ENCODE data around the gene ADK. TPM values are rescaled to one million over a fixed set of nuclear protein-coding genes. Genes with fewer than 3 reads are reported as not detected.
"Not testable (repeated sequence)": the region's sequence is repeated elsewhere in the genome, so short reads cannot be mapped to it uniquely, and the experiment has no call there.

Gene ADK
- total RNA-seq, 1 donor = 34.2 TPM

- no peaks in the 10 kb centered on the region for H3K27me3 ChIP-seq (ENCODE audit: insufficient read depth, low read length)
- H3K9me3 ChIP-seq (ENCODE audit: low read depth, low read length) = no peaks in the 10 kb centered on the region
- no peak overlapping the region for H3K4me3 ChIP-seq (ENCODE audit: low read length)
- peaks cover 4% of the 10 kb centered on the region for H3K4me1 ChIP-seq (ENCODE audit: insufficient read depth, low read length)
These were observed 16.8 kb upstream of the ADK start for GRCh38 chr10:74133923-74134820.

DNA sequence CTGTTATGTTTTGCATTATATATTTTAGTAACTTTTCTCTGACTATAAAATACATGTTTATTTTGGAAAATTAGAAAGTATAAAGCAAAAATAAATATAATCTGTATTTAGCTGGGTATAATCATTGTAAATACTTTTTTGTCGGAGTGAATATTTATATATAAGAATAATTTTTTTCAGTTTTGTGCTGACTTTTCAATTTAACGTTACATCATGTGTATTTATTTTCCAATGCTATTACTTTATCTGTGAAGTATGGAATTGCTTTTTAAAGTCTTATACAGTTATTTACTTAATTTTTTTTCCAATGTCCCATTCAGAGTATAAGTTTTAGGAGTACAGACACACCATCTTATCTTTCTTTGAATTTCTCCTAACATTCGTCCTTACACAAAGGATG, 15.6 kb upstream of the ADK start:
- Histone ChIP-seq H3K4me1 (ENCODE audit: insufficient read depth, low read length) (peaks cover 4% of the 10 kb centered on the region), H3K27me3 (ENCODE audit: insufficient read depth, low read length) (no peaks in the 10 kb centered on the region), H3K4me3 (ENCODE audit: low read length) (no peak overlapping the region), H3K9me3 (ENCODE audit: low read depth, low read length) (no peaks in the 10 kb centered on the region)

GRCh38 chr10:74137992-74138391, 13.0 kb upstream of the ADK start:
- Histone ChIP-seq H3K9me3 (ENCODE audit: low read depth, low read length) (no peaks in the 10 kb centered on the region), H3K4me3 (ENCODE audit: low read length) (no peak overlapping the region), H3K4me1 (ENCODE audit: insufficient read depth, low read length) (peaks cover 4% of the 10 kb centered on the region), H3K27me3 (ENCODE audit: insufficient read depth, low read length) (no peaks in the 10 kb centered on the region)

GRCh38 chr10:74138596-74138995, 12.4 kb upstream of the ADK start:
- not testable (repeated sequence) for H3K9me3 ChIP-seq (ENCODE audit: low read depth, low read length); H3K4me1 ChIP-seq (ENCODE audit: insufficient read depth, low read length); H3K27me3 ChIP-seq (ENCODE audit: insufficient read depth, low read length); H3K4me3 ChIP-seq (ENCODE audit: low read length)

GRCh38 chr10:74139981-74140380, 11.0 kb upstream of the ADK start:
- Histone ChIP-seq H3K4me3 (ENCODE audit: low read length) (no peak overlapping the region), H3K4me1 (ENCODE audit: insufficient read depth, low read length) (peaks cover 4% of the 10 kb centered on the region), H3K9me3 (ENCODE audit: low read depth, low read length) (no peaks in the 10 kb centered on the region), H3K27me3 (ENCODE audit: insufficient read depth, low read length) (no peaks in the 10 kb centered on the region)

GRCh38 chr10:74140553-74140952, 10.5 kb upstream of the ADK start:
- Histone ChIP-seq H3K9me3 (ENCODE audit: low read depth, low read length) (no peaks in the 10 kb centered on the region), H3K4me1 (ENCODE audit: insufficient read depth, low read length) (peaks cover 4% of the 10 kb centered on the region)

GRCh38 chr10:74145133-74145532, 5.9 kb upstream of the ADK start:
- no peaks in the 10 kb centered on the region for H3K27me3 ChIP-seq (ENCODE audit: insufficient read depth, low read length)

More at GRCh38 chr10:74140553-74140952, 10.5 kb upstream of the ADK start:
- Histone ChIP-seq H3K27me3 (ENCODE audit: insufficient read depth, low read length) (no peaks in the 10 kb centered on the region), H3K4me3 (ENCODE audit: low read length) (no peak overlapping the region)

DNA sequence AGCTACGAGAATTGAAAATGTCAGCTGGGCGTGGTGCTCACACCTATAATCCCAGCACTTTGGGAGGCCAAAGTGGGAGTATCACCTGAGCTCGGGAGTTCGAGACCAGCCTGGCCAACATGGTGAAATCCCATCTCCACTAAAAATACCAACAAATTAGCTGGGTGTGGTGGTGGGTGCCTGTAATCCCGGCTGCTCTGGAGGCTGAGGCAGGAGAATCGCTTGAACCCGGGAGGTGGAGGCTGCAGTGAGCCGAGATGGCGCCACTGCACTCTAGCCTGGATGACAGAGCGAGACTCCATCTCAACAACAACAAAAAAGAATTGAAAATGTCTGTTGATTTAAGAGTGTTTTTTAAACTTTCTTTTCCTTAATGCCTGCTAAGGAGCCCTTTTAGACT, 4.0 kb upstream of the ADK start:
- H3K4me1 ChIP-seq (ENCODE audit: insufficient read depth, low read length) = peaks cover 25% of the 10 kb centered on the region
- H3K9me3 ChIP-seq (ENCODE audit: low read depth, low read length); H3K4me3 ChIP-seq (ENCODE audit: low read length); H3K27me3 ChIP-seq (ENCODE audit: insufficient read depth, low read length): not testable (repeated sequence)

More at GRCh38 chr10:74145133-74145532, 5.9 kb upstream of the ADK start:
- no peaks in the 10 kb centered on the region for H3K9me3 ChIP-seq (ENCODE audit: low read depth, low read length)
- H3K4me3 ChIP-seq (ENCODE audit: low read length) = no peak overlapping the region
- peaks cover 17% of the 10 kb centered on the region for H3K4me1 ChIP-seq (ENCODE audit: insufficient read depth, low read length)

GRCh38 chr10:74150204-74150989, 624 bp upstream of the ADK start, which contains the start of gene AP3M1:
Gene AP3M1, minus strand, starts transcription at chr10:74150828. Its CDS starts 12,449 bp downstream, at chr10:74138379.
- Histone ChIP-seq H3K27me3 (ENCODE audit: insufficient read depth, low read length) (no peaks in the 10 kb centered on the region), H3K9me3 (ENCODE audit: low read depth, low read length) (no peaks in the 10 kb centered on the region), H3K4me1 (ENCODE audit: insufficient read depth, low read length) (peaks cover 37% of the 10 kb centered on the region), H3K4me3 (ENCODE audit: low read length) (peak within 1 kb of the TSS; percentile 97)

GRCh38 chr10:74151879-74152722, 1.1 kb downstream of the ADK start:
- Histone ChIP-seq H3K4me1 (ENCODE audit: insufficient read depth, low read length) (peaks cover 45% of the 10 kb centered on the region), H3K9me3 (ENCODE audit: low read depth, low read length) (no peaks in the 10 kb centered on the region), H3K4me3 (ENCODE audit: low read length) (peak overlapping the region; percentile 97), H3K27me3 (ENCODE audit: insufficient read depth, low read length) (no peaks in the 10 kb centered on the region)

- peaks cover 46% of the 10 kb centered on the region for H3K4me1 ChIP-seq (ENCODE audit: insufficient read depth, low read length)
- H3K4me3 ChIP-seq (ENCODE audit: low read length) = no peak overlapping the region
- H3K9me3 ChIP-seq (ENCODE audit: low read depth, low read length) = no peaks in the 10 kb centered on the region
- H3K27me3 ChIP-seq (ENCODE audit: insufficient read depth, low read length) = no peaks in the 10 kb centered on the region
These were observed 2.1 kb downstream of the ADK start for GRCh38 chr10:74153123-74153522.

DNA sequence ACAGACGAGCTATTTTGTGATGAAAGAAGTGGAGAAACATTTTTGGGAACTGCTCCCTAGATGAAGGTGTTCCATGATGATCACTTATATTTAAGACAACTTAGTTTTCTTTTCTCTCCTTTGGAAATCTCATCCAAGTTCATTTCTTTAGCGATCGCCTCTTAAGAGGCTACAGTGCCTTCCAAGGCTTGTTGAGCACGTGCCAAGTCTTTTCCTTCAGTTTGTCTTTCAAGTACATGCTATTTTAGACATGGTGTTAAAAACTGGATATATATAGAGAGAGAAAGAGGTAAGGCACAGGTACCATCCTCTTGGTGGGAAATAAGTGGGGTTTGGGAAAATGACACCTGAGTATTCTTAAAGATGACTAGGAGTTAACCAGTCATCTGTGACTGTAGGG, 2.7 kb downstream of the ADK start:
- no peaks in the 10 kb centered on the region for H3K27me3 ChIP-seq (ENCODE audit: insufficient read depth, low read length)
- no peaks in the 10 kb centered on the region for H3K9me3 ChIP-seq (ENCODE audit: low read depth, low read length)
- no peak overlapping the region for H3K4me3 ChIP-seq (ENCODE audit: low read length)
- peaks cover 43% of the 10 kb centered on the region for H3K4me1 ChIP-seq (ENCODE audit: insufficient read depth, low read length)

- Histone ChIP-seq H3K4me1 (ENCODE audit: insufficient read depth, low read length) (peaks cover 22% of the 10 kb centered on the region), H3K4me3 (ENCODE audit: low read length) (no peak overlapping the region), H3K27me3 (ENCODE audit: insufficient read depth, low read length) (no peaks in the 10 kb centered on the region), H3K9me3 (ENCODE audit: low read depth, low read length) (no peaks in the 10 kb centered on the region)
These were observed 5.9 kb downstream of the ADK start for GRCh38 chr10:74156919-74157289.

GRCh38 chr10:74160013-74160412, 9.0 kb downstream of the ADK start:
- Histone ChIP-seq H3K27me3 (ENCODE audit: insufficient read depth, low read length) (no peaks in the 10 kb centered on the region), H3K9me3 (ENCODE audit: low read depth, low read length) (no peaks in the 10 kb centered on the region), H3K4me1 (ENCODE audit: insufficient read depth, low read length) (peaks cover 30% of the 10 kb centered on the region), H3K4me3 (ENCODE audit: low read length) (no peak overlapping the region)

All from mononuclear cell (primary cell).